Right cardiac atrium (tissue), 5 donors: Measurements from ENCODE around the gene FXN. TPM values are rescaled to one million over a fixed set of nuclear protein-coding genes. Genes with fewer than 3 reads are reported as not detected.
"Not testable (repeated sequence)": the region's sequence is repeated elsewhere in the genome, so short reads cannot be mapped to it uniquely, and the experiment has no call there.

Experiments
- ATAC-seq, 2 donors: fragments of 200-7000 bp; cut with Tn5 transposase; one replicate each; pipeline versions ENCODE4 v1.8.0 to v1.9.1; 2020; ENCODE audit warnings: moderate library complexity in 2 of 2, mild to moderate bottlenecking in 1 of 2
- DNase-seq, 3 donors: peaks; one replicate each; pipeline ENCODE4 v3.0.0-alpha.2; 2020
- H3K27ac ChIP-seq: one replicate; pipeline ENCODE4 v1.5.1; 2013; ENCODE audit warnings: mild to moderate bottlenecking, low read length, control low read depth, moderate library complexity
- H3K27me3 ChIP-seq: one replicate; pipeline ENCODE4 v1.6.1; 2013; ENCODE audit not compliant: control insufficient read depth, insufficient read depth
- H3K4me1 ChIP-seq: one replicate; pipeline ENCODE4 v1.6.1; 2013; ENCODE audit warnings: low read length; ENCODE audit not compliant: control insufficient read depth, insufficient read depth
- H3K4me3 ChIP-seq: one replicate; pipeline ENCODE4 v1.5.1; 2013; ENCODE audit warnings: low read length, control low read depth
- H3K9me3 ChIP-seq: one replicate; pipeline ENCODE4 v1.6.1; 2013; ENCODE audit warnings: low read length; ENCODE audit not compliant: control insufficient read depth
- whole genome bisulfite sequencing: extraction: QIAGEN DNeasy Blood & Tissue Kit; methylation state at CpG from one replicate; pipeline ENCODE4 v1.1.7; 2013; 5-methylcytosine and 5-hydroxymethylcytosine counted together
- intact Hi-C, 4 donors: fragments of 100-400 bp; cut with DNase I; formaldehyde crosslinking; loops; one replicate each; pipeline versions ENCODE4 v1.11.0 to v1.14.0; 2022 to 2023
- polyA plus RNA-seq: library from polyadenylated mRNA; stranded (reverse); fragments of 200-250 nt; gene quantifications from one replicate; pipeline ENCODE4 v1.2.3, GENCODE V29; 2013
- total RNA-seq, 4 donors: library from RNA; stranded (reverse); fragmentation: NEBNext Ultra II Directional; extraction: Animal tissue kit (Norgen Biotek cat#: 25700); gene quantifications; one replicate each; pipeline ENCODE4 v1.2.1, GENCODE V29; 2021
- donor health status: healthy with polysubstance abuse.
- donor health status: DM: no; HTN: yes; CAD: no.
- donor health status: DM: no; HTN: no; CAD: no.
- donor health status: DM: no; HTN: yes; CAD: no; lungs with severe emphysema.
- donor health status: DM: yes; HTN: yes; CAD: no.

FXN gene
- total and polyA plus RNA-seq, 5 donors: 18.1 to 28.9 (median 28.0) TPM

DNA sequence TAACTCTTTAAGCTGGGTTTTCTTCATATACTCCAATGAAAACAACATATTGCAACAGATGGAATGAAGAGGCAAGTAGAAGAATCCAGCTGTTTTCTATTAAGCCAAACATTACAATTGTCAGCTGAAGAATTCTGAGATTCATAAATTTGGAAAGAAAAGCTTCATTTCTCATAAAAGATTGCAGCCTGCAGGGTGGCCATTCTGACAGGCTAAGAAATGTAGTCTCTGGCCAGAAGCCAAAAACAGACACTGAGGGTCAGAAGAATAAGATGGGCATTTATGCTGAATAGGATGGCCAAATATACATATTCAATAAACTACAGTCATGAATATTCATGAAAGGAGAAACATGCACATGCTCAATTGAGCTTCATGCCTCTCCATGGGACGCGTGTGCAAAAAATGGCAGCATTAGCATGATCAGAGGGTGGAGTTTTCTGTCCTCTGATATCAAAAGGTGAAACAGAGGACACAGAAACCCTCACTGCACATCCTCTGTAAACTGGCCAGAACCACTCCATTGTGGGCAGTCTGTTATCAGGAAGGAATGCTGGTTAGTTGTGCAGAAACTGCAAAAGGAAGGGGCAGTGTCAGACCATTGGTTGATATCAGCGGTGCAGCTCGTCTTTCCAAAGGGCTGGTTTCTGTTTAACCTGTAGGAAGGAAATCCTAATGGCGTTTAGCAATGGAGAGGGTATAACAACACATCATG is 50.2 kb downstream of the FXN start:
- Histone ChIP-seq H3K9me3 (no peaks in the 10 kb centered on the region), H3K27ac (peak overlapping the region; percentile 52), H3K4me3 (no peak overlapping the region), H3K27me3 (no peaks in the 10 kb centered on the region), H3K4me1 (peaks cover 5% of the 10 kb centered on the region)
- ATAC-seq (peak; percentile 86 to 89), DNase-seq (no peak)
- 37% methylated on average over 5 of the region's 5 CpGs for WGBS
- intact Hi-C loops: no loop called here

DNA sequence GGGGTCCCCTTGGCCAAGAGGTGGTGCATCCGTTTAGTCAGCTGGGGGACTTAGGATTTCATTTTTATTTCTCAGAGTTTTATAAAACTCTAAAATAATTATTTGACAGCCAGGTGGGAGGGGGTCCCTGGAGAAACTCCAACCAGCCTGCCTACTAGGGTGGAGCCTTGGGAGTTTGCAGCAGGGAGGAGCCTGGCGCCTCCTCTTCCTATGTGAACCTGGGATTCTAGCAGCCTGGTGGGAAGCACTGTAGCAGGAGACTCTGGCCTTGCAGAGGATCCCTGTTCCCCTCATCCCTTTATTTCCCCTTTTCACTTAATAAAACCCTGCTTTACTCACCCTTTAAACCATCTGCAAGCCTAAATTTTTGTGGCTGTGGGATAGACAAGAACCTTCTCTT is 50.8 kb downstream of the FXN start:
- WGBS: 84% methylated on average over 2 of the region's 2 CpGs
- H3K27ac ChIP-seq: no peak overlapping the region
- H3K4me1 ChIP-seq: peaks cover 5% of the 10 kb centered on the region
- H3K4me3 ChIP-seq: no peak overlapping the region
- intact Hi-C loops: no loop called here
- ATAC-seq (peak; percentile 30 to 44), DNase-seq (no peak)
- no peaks in the 10 kb centered on the region for H3K27me3 ChIP-seq
- H3K9me3 ChIP-seq: no peaks in the 10 kb centered on the region

DNA sequence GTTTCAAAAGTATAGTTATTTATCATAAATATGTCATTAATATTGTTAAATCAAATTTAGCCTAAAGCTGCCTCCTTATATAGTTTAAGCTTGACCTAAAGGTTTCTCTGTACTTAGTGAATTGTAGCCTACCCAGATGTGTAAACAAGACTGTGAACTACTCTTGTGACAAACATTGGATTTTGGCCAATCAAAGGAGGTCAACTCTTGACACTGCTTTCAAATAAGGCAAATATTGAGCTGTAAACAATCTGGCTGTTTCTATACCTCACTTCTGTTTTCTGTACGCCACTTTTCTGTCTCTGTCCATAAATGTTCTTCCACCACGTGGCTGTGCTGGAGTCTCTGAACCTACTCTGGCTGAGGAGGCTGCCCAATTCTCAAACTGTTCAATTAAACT is 51.2 kb downstream of the FXN start:
- Histone ChIP-seq H3K27ac (no peak overlapping the region), H3K27me3 (no peaks in the 10 kb centered on the region), H3K4me3 (no peak overlapping the region), H3K4me1 (peaks cover 5% of the 10 kb centered on the region), H3K9me3 (no peaks in the 10 kb centered on the region)
- ATAC-seq (no peak), DNase-seq (no peak)
- intact Hi-C loops: no loop called here
- WGBS: 87% methylated on average over 2 of the region's 2 CpGs

DNA sequence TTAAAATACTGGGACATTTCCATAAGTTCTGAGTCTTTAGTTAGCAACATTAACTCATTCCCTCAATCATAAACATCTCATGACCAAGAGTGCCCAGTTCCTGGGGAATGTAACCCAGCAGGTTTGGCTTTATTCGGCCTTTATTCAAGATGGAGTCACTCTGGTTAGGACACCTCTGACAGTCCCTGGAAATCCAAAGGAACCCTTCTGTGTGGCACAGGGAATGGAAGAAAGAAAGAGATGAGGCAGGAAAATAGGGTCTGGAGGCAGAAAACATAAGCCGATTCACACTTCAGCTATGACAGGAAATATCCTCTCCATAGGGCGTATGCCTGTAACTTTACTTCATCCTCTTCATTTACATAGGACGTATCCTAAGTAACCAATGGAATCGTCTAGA is 53.5 kb downstream of the FXN start:
- DNase-seq (no peak), ATAC-seq (no peak)
- Histone ChIP-seq H3K4me3 (no peak overlapping the region), H3K27ac (no peak overlapping the region), H3K4me1 (peaks cover 5% of the 10 kb centered on the region), H3K27me3 (no peaks in the 10 kb centered on the region), H3K9me3 (no peaks in the 10 kb centered on the region)
- intact Hi-C loops: no loop called here
- WGBS: 94% methylated on average over 5 of the region's 5 CpGs

DNA sequence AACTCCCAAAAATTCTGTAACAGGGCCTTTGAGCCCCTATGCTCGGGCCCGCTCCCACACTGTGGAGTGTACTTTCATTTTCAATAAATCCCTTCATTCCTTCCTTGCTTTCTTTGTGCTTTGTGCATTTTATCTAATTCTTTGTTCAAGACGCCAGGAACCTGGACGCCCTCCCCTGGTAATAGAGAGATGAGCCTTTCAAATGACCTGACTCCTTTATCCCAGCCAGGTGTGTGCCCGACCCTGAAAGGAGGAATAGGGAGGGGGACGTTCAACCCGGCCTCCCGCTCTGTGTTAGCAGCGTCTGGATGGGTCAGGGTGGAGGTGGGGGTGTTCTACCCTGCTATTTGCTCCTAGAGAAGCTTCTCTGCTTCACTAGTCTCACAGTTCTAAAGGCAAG is 53.9 kb downstream of the FXN start:
- Histone ChIP-seq H3K4me3 (no peak overlapping the region), H3K27me3 (no peaks in the 10 kb centered on the region), H3K4me1 (peaks cover 5% of the 10 kb centered on the region), H3K9me3 (no peaks in the 10 kb centered on the region), H3K27ac (no peak overlapping the region)
- WGBS: 92% methylated on average over 9 of the region's 9 CpGs
- ATAC-seq (no peak), DNase-seq (no peak)
- intact Hi-C loops: no loop called here

DNA sequence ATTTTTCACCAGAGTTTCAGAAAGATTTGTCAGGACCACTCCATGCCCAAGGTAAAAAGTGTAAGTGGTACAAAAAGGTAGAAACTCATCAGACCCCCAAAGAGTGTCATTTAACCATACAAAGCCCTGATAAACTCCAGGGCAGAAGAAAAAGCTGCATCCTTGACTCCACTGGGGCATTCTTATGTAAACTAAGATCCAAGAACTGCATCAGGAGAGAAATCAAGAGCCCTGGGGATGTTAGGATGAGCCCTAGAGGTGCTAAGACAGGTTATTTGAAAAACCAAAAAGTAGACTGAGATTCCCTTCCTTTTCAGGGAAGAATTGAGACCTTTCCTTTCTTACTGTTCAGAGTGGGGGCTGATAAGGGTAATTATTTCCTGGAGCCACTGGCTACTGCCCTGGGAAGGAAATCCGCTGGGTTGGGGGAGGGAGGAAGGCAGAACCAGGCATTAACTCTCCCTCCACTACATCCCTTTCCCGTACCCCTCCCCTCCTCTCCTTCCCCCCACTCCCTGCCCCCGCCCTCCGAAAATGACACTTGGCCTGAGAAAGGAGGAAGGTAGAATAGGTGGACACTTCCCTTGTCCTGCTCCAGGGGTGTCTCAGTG is 54.7 kb downstream of the FXN start:
- ATAC-seq: peak in 1 of 2 donors; percentile 35
- intact Hi-C loops: no loop called here
- Histone ChIP-seq H3K4me3 (no peak overlapping the region), H3K27me3 (no peaks in the 10 kb centered on the region), H3K4me1 (peaks cover 5% of the 10 kb centered on the region), H3K9me3 (no peaks in the 10 kb centered on the region), H3K27ac (no peak overlapping the region)
- DNase-seq: no peak
- WGBS: 37% methylated on average over 4 of the region's 4 CpGs

DNA sequence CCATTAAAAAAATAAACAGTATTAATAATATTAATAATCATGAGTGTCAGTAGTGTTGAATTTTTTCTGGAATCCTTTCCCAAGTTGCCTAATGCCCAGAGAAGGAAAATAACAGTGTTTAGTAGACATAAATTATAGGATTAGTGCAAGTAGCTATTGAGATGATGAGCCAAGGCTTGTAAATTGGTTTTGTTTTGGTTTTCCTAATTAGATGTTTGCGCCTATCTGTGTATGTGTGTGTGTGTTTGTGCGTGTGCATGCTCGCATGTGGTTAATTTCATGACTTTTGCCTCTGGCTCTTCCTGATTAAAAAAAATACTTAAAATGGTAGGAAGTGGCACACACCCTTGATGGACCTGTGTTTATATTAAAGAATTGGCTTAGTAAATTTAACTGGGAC is 55.4 kb downstream of the FXN start:
- Histone ChIP-seq H3K4me3 (no peak overlapping the region), H3K4me1 (peaks cover 2% of the 10 kb centered on the region), H3K9me3 (no peaks in the 10 kb centered on the region), H3K27me3 (no peaks in the 10 kb centered on the region), H3K27ac (no peak overlapping the region)
- no peak for DNase-seq
- 82% methylated on average over 3 of the region's 3 CpGs for WGBS
- intact Hi-C loops: no loop called here
- no peak for ATAC-seq

DNA sequence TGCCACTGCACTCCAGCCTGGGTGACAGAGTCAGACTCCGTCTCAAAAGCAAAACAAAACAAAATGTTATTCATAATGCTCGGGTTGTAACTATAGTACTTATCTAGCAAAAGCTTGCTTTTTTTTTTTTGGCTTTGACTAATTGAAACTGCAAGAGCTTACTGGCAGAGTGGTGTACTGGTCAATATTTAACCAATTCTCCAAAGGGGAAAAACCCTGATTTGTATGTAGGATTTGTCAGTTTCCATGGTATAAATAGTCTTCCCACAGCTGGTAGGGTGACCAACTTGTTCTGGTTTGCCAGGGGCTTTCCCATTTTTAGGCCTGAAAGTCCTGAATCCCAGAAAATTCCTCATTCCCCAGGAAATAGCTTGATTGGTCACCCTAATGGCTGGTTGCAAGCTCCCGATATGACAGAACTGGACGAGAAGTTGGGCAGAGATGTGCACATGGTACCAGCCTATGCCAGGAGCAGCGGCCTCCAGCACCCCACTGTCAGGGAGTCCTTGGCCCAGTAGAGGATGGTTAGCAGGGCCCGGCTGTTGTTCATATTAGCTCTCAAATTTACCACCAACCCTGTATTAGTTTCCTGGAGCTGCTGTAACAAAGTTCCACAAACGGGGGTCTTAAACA is 58.0 kb downstream of the FXN start:
- no peaks in the 10 kb centered on the region for H3K4me1 ChIP-seq
- H3K9me3 ChIP-seq: no peaks in the 10 kb centered on the region
- H3K27ac ChIP-seq: no peak overlapping the region
- H3K27me3 ChIP-seq: no peaks in the 10 kb centered on the region
- DNase-seq (no peak), ATAC-seq (no peak)
- intact Hi-C loops: no loop called here
- no peak overlapping the region for H3K4me3 ChIP-seq
- WGBS: 90% methylated on average over 7 of the region's 7 CpGs

DNA sequence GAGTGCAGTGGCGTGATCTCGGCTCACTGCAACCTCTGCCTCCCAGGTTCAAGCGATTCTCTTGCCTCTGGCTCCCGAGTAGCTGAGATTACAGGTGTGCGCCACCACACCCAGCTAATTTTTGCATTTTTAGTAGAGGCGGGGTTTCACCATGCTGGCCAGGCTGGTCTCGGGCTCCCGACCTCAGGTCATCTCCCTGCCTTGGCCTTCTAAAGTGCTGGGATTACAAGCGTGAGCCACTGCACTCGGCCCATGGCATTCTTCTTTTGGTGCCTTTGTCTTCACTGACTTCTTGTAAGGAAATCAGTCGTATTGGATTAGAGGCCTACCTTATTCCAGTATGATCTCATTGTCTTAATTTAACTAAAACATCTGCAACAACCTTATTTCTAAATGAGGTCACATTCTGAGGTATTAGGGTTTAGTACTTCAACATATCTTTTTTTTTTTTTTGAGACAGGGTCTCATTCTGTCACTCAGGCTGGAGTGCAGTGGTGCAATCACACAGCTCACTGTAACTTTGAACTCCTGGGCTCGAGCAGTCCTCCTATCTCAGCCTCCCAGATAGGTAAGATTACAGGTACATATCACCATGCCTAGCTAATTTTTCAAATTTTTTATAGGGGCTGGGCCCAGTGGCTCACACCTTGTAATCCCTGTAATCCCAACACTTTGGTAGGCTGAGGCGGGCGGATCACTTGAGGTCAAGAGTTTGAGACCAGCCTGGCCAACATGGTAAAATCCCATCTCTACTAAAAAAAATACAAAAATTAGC is 59.0 kb downstream of the FXN start:
- H3K4me1 ChIP-seq, H3K27me3 ChIP-seq, intact Hi-C loops, H3K4me3 ChIP-seq, ATAC-seq, H3K27ac ChIP-seq, H3K9me3 ChIP-seq, DNase-seq: not testable (repeated sequence)
- 99% methylated on average over 14 of the region's 14 CpGs for WGBS

DNA sequence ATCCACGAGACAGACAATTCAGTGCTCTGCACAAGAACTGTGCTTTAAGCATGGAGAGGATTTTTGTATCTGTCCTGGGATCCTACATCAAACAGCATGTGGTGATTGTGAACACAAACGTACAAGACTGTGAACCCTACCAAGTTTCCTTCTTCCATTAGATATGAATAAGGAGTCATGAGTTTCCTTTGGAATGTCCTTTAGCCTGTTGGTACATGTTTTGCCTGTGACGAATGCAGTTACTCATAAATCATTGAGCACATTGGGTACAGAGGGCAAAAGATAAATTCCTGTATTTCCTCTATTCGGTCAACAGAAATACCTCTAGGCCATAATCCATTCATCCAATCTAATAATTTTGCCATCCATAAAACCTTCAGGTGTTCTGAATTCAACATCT is 61.5 kb downstream of the FXN start:
- intact Hi-C loops: no loop called here
- DNase-seq: no peak
- WGBS: 77% methylated on average over 4 of the region's 4 CpGs
- H3K4me3 ChIP-seq: no peak overlapping the region
- no peaks in the 10 kb centered on the region for H3K27me3 ChIP-seq
- peak; percentile 71 to 89 for ATAC-seq
- H3K9me3 ChIP-seq: no peaks in the 10 kb centered on the region
- no peak overlapping the region for H3K27ac ChIP-seq
- no peaks in the 10 kb centered on the region for H3K4me1 ChIP-seq
